Epithelial cell of proximal tubule (primary cell): ENCODE results near the gene PTH2R. TPM values are rescaled to one million over a fixed set of nuclear protein-coding genes. Genes with fewer than 3 reads are reported as not detected.

Experiments used
- DNase-seq: peaks from one replicate; pipeline ENCODE4 v3.0.0-alpha.2; 2011; ENCODE audit warnings: low read depth
- H3K4me3 ChIP-seq: 2 replicates; pipeline ENCODE4 v1.5.1; 2011; ENCODE audit warnings: low read depth, mild to moderate bottlenecking, low read length
- total RNA-seq: library from RNA; depleted of rRNA; stranded (reverse); fragments of >200 nt; gene quantifications from 2 replicates; pipeline ENCODE4 v1.2.3, GENCODE V29; 2015
- TF ChIP-seq, protein P1 (sequence below): conservative IDR thresholded peaks from 2 replicates; pipeline ENCODE4 v1.5.1; 2012; ENCODE audit warnings: low read depth, mild to moderate bottlenecking, low read length

Gene PTH2R
- total RNA-seq, 1 donor from 2014 or later: not detected

DNA sequence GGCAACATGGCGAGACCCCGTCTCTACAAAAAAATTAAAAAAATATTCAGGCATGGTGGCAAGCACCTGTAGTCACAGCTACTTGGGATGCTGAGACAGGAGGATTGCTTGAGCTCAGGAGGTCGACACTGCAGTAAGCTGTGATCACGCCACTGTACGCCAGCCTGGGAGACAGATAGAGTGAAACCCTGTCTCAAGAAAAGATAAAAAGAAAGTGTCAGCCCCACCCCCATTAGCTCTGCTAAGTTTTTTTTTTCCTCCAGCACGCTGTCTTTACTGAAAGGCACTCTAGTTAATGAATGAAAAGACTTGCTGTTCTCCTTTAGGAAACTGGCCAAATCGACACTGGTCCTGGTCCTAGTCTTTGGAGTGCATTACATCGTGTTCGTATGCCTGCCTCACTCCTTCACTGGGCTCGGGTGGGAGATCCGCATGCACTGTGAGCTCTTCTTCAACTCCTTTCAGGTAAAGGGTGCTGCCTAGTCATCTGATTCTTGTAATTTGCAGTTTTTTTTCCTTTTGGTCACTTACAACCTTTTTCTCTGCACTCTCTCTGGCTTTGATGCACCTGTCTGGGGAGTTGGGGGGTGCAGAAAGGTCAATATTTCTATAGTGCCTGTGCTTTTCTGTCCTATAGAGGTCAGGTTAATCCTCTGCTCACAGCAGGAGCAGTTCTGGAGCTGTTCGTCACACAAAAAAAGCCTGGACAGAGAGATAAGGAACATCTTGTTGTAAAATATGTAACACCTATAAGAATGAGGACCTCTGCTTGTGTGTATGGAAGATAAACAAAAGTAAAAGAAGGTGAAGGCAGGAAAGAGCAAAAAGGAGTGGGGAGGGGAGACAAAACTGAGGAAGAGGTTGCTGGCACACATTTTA lies 82.3 kb downstream of the PTH2R start:
- no peak overlapping the region for H3K4me3 ChIP-seq
- TF ChIP-seq, protein P1, sequence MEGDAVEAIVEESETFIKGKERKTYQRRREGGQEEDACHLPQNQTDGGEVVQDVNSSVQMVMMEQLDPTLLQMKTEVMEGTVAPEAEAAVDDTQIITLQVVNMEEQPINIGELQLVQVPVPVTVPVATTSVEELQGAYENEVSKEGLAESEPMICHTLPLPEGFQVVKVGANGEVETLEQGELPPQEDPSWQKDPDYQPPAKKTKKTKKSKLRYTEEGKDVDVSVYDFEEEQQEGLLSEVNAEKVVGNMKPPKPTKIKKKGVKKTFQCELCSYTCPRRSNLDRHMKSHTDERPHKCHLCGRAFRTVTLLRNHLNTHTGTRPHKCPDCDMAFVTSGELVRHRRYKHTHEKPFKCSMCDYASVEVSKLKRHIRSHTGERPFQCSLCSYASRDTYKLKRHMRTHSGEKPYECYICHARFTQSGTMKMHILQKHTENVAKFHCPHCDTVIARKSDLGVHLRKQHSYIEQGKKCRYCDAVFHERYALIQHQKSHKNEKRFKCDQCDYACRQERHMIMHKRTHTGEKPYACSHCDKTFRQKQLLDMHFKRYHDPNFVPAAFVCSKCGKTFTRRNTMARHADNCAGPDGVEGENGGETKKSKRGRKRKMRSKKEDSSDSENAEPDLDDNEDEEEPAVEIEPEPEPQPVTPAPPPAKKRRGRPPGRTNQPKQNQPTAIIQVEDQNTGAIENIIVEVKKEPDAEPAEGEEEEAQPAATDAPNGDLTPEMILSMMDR: no peak
- DNase-seq: no peak

DNA sequence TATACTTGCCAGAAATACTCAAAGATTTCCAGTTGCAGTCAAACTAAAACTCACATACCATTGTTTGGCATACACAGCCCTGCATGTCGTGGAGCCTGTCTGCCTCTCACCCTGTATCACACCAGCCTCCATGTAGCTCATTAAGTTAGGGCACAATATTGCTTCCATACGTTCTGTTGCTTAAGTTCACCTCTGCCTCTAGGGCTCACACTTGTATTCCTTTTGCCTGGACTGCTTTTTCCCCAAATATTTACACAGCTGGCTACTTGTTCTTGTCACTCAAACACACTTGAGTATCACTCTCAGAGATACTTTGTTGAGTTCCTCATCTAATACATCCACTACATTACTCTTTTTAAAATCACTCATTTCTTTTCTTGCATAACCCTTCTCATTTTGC lies 83.1 kb downstream of the PTH2R start:
- TF ChIP-seq, protein P1: no peak
- DNase-seq: no peak
- no peak overlapping the region for H3K4me3 ChIP-seq

DNA sequence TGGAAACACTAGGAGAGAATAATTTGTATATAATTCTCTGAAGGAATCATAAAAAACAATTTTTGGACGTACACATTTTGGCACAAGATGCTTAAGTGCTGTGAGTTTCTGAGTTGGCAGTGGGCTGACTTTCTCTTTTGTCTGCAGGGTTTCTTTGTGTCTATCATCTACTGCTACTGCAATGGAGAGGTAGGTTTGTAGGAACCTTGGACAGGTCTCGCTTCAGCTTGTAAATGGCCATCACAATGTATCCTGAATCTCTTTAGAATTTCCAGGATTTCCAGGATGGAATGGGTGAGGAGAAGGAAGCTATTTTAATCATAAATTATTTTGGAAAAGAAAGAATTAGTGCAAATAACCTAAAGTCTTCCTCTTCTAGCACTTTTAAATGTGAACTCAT lies 83.9 kb downstream of the PTH2R start:
- no peak overlapping the region for H3K4me3 ChIP-seq
- no peak for DNase-seq
- TF ChIP-seq, protein P1: no peak

DNA sequence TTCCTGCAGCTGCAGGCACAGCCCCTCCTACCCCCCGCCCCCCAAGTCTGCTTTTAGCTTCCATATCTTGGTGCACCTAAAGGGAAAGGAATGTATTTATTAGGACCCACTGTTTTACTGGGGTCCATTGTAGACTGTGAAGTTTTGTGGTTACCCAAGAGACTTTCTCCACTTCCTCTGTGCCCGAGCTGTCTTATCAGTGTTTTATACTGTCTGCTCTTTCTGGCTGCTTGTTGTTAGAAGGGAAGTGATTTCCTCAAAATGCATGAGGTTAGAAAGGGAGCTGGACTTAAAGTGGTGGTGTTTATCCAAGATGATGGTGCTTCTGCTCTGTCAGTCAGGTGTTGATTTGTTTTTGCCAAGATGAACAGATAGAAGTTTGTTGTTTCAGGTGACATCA lies 85.0 kb downstream of the PTH2R start:
- TF ChIP-seq, protein P1: no peak
- no peak for DNase-seq
- H3K4me3 ChIP-seq: no peak overlapping the region

DNA sequence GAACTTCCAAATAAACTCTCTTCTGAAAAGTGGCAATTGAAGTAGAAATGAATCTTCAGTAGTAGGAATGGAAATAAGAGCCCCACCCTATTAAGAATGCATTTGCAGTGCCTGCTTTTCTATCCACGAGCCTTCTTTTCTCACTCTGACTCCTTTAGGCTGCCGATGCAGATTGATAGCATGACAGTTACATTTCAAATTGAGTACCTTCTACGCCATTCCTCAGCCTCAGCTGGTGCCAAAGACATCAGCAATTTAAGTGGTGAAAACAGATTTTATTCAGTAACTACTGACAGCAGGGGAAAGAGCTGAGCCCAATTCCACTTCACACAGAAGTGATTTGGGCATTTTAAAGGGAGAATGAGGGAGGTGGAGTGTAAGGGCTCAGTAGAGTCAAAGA lies 85.5 kb downstream of the PTH2R start:
- TF ChIP-seq, protein P1: no peak
- no peak for DNase-seq
- no peak overlapping the region for H3K4me3 ChIP-seq

DNA sequence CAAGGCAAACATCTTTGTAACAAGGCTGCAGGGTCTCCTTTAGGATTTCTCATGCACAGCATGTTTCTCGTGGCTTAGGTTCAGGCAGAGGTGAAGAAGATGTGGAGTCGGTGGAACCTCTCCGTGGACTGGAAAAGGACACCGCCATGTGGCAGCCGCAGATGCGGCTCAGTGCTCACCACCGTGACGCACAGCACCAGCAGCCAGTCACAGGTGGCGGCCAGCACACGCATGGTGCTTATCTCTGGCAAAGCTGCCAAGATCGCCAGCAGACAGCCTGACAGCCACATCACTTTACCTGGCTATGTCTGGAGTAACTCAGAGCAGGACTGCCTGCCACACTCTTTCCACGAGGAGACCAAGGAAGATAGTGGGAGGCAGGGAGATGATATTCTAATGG lies 86.6 kb downstream of the PTH2R start:
- DNase-seq: no peak
- no peak overlapping the region for H3K4me3 ChIP-seq
- TF ChIP-seq, protein P1: no peak

DNA sequence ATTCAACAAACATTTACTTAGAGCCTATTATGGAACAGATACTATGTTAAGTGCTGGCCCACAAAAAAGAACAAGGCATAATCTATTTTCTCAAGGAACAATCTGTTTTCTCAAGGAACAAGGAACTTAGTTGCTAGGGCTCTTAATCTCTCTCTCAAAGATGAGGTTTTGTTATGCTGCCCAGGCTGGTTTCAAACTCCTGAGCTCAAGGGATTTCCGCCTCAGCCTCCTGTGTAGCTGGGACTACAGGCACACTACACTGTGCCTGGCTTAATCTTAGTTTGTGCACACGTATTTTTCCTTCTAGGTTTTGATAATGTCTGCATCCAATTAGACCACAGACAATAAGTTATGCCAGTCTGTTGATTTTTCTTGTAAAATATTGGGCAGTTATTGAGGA lies 89.5 kb downstream of the PTH2R start:
- no peak for DNase-seq
- H3K4me3 ChIP-seq: no peak overlapping the region
- TF ChIP-seq, protein P1: no peak
